ENCODE measurements around the gene TMPRSS9.

DNA sequence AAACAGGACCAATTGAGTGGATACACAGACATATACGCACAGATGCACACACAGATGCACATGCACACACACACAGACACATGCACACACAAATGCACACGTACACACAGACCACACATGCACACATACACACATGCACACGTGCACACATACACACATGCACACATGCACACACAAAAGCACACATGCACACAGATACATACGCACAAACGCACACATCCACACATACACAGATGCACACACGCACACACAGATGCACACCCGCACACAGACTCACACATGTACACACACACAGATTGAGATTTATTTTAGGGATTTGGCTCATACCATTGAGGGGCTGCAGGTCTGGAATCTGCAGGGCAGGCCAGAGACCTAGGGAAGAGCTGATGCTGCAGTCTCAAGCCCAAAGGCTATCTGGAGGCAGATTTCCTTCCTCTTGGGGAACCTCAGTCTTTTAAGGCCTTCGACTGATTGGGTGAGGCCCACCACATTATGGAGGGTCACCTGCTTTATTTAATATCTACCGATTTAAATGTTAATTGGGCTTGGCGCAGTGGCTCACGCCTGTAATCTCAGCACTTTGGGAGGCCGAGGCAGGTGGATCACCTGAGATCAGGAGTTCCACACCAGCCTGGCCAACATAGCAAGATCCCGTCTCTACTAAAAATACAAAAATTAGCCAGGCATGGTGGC is 22.6 kb downstream of the TMPRSS9 start:
- TF ChIP-seq, protein P1, sequence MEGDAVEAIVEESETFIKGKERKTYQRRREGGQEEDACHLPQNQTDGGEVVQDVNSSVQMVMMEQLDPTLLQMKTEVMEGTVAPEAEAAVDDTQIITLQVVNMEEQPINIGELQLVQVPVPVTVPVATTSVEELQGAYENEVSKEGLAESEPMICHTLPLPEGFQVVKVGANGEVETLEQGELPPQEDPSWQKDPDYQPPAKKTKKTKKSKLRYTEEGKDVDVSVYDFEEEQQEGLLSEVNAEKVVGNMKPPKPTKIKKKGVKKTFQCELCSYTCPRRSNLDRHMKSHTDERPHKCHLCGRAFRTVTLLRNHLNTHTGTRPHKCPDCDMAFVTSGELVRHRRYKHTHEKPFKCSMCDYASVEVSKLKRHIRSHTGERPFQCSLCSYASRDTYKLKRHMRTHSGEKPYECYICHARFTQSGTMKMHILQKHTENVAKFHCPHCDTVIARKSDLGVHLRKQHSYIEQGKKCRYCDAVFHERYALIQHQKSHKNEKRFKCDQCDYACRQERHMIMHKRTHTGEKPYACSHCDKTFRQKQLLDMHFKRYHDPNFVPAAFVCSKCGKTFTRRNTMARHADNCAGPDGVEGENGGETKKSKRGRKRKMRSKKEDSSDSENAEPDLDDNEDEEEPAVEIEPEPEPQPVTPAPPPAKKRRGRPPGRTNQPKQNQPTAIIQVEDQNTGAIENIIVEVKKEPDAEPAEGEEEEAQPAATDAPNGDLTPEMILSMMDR (IDR thresholded peaks at IDR 0.05): no peak
- TF ChIP-seq POLR2A (IDR thresholded peaks at IDR 0.05): no peak
